Measurements from ENCODE around the gene DSCAM. TPM values are rescaled to one million over a fixed set of nuclear protein-coding genes. Genes with fewer than 3 reads are reported as not detected.

DSCAM gene
- total and polyA plus RNA-seq, 3 donors from 2014 or later, result 0.70 to 2.3 (median 2.0) TPM

- no peak for DNase-seq
- no peaks in the 10 kb centered on the region for H3K9me3 ChIP-seq
- H3K4me3 ChIP-seq, result no peak overlapping the region
- WGBS, 2 donors, result 92 to 96% methylated on average over 5 of the region's 5 CpGs
- H3K27me3 ChIP-seq, result no peaks in the 10 kb centered on the region
- TF ChIP-seq CTCF (IDR thresholded peaks at IDR 0.05) (no peak), POLR2A (IDR thresholded peaks at IDR 0.05) (no peak)
- intact Hi-C loops (cut with DNase I; ENCODE audit: low total_unique reads), result no loop called here
- no peaks in the 10 kb centered on the region for H3K4me1 ChIP-seq
- H3K36me3 ChIP-seq (ENCODE audit: low read depth, missing control alignments), result no peaks in the 10 kb centered on the region
- H3K27ac ChIP-seq, result no peak overlapping the region
Measured at GRCh38 chr21:40073642-40074041, 773.3 kb downstream of the DSCAM start.

- no peaks in the 10 kb centered on the region for H3K9me3 ChIP-seq
- H3K27ac ChIP-seq, result no peak overlapping the region
- TF ChIP-seq POLR2A (IDR thresholded peaks at IDR 0.05), result no peak
- no peak for TF ChIP-seq CTCF (IDR thresholded peaks at IDR 0.05)
- WGBS, 2 donors, result 93 to 96% methylated on average over 4 of the region's 4 CpGs
- no peaks in the 10 kb centered on the region for H3K36me3 ChIP-seq (ENCODE audit: low read depth, missing control alignments)
- DNase-seq, result no peak
- intact Hi-C loops (cut with DNase I; ENCODE audit: low total_unique reads), result no loop called here
- no peaks in the 10 kb centered on the region for H3K4me1 ChIP-seq
- H3K27me3 ChIP-seq, result no peaks in the 10 kb centered on the region
- H3K4me3 ChIP-seq, result no peak overlapping the region
Measured at GRCh38 chr21:40070871-40071270, 776.1 kb downstream of the DSCAM start.

GRCh38 chr21:40067751-40068150 is 779.2 kb downstream of the DSCAM start:
- 34 to 40% methylated on average over 4 of the region's 4 CpGs for WGBS, 2 donors
- no peaks in the 10 kb centered on the region for H3K4me1 ChIP-seq
- no peaks in the 10 kb centered on the region for H3K36me3 ChIP-seq (ENCODE audit: low read depth, missing control alignments)
- no peak for DNase-seq
- no peak for TF ChIP-seq CTCF (IDR thresholded peaks at IDR 0.05)
- no peak for TF ChIP-seq POLR2A (IDR thresholded peaks at IDR 0.05)
- H3K9me3 ChIP-seq, result no peaks in the 10 kb centered on the region
- H3K27ac ChIP-seq, result no peak overlapping the region
- H3K4me3 ChIP-seq, result no peak overlapping the region
- H3K27me3 ChIP-seq, result no peaks in the 10 kb centered on the region
- intact Hi-C loops (cut with DNase I; ENCODE audit: low total_unique reads), result no loop called here

- intact Hi-C loops (cut with DNase I; ENCODE audit: low total_unique reads), result no loop called here
- 76 to 86% methylated on average over 3 of the region's 3 CpGs for WGBS, 2 donors
- no peaks in the 10 kb centered on the region for H3K36me3 ChIP-seq (ENCODE audit: low read depth, missing control alignments)
- no peaks in the 10 kb centered on the region for H3K27me3 ChIP-seq
- no peaks in the 10 kb centered on the region for H3K9me3 ChIP-seq
- H3K4me3 ChIP-seq, result no peak overlapping the region
- H3K4me1 ChIP-seq, result no peaks in the 10 kb centered on the region
- DNase-seq, result no peak
- no peak overlapping the region for H3K27ac ChIP-seq
- TF ChIP-seq CTCF (IDR thresholded peaks at IDR 0.05) (no peak), POLR2A (IDR thresholded peaks at IDR 0.05) (no peak)
Measured at GRCh38 chr21:40066221-40066620, 780.7 kb downstream of the DSCAM start.

- 63 to 74% methylated on average over 7 of the region's 7 CpGs for WGBS, 2 donors
- no peaks in the 10 kb centered on the region for H3K36me3 ChIP-seq (ENCODE audit: low read depth, missing control alignments)
- H3K9me3 ChIP-seq, result no peaks in the 10 kb centered on the region
- H3K27me3 ChIP-seq, result no peaks in the 10 kb centered on the region
- no peak for TF ChIP-seq POLR2A (IDR thresholded peaks at IDR 0.05)
- TF ChIP-seq CTCF (IDR thresholded peaks at IDR 0.05), result no peak
- H3K4me3 ChIP-seq, result no peak overlapping the region
- no peak for DNase-seq
- H3K4me1 ChIP-seq, result no peaks in the 10 kb centered on the region
- intact Hi-C loops (cut with DNase I; ENCODE audit: low total_unique reads), result no loop called here
- no peak overlapping the region for H3K27ac ChIP-seq
Measured at GRCh38 chr21:40060083-40060677, 786.8 kb downstream of the DSCAM start.
